ACC112 (cell line): ENCODE data around the gene CHMP4A.

Experiments used
- H2AFZ ChIP-seq: fragments of 200-600 bp; sonication (generic); one replicate; pipeline ENCODE4 v1.6.0; 2017; ENCODE audit warnings: antibody characterized with exemption, low read length; ENCODE audit not compliant: unreplicated experiment
- H3K27ac ChIP-seq: fragments of 200-600 bp; sonication (generic); 2 replicates; pipeline ENCODE4 v1.5.1; 2014; ENCODE audit warnings: low read depth, mild to moderate bottlenecking, antibody characterized with exemption, low read length, moderate library complexity
- H3K27me3 ChIP-seq: fragments of 200-600 bp; sonication (generic); 2 replicates; pipeline ENCODE4 v1.6.1; 2014; ENCODE audit warnings: mild to moderate bottlenecking, antibody characterized with exemption, low read length, moderate library complexity, mixed read lengths; ENCODE audit not compliant: insufficient read depth
- H3K36me3 ChIP-seq: fragments of 200-600 bp; sonication (generic); 2 replicates; pipeline ENCODE4 v1.6.1; 2016; ENCODE audit warnings: mild to moderate bottlenecking, antibody characterized with exemption, low read length, moderate library complexity, mixed read lengths; ENCODE audit not compliant: insufficient read depth
- H3K4me1 ChIP-seq: fragments of 200-600 bp; sonication (generic); one replicate; pipeline ENCODE4 v1.6.1; 2016; ENCODE audit warnings: low read length, mixed read lengths; ENCODE audit not compliant: insufficient read depth, unreplicated experiment, control insufficient read depth
- H3K4me3 ChIP-seq: fragments of 200-600 bp; sonication (generic); 2 replicates; pipeline ENCODE4 v1.5.1; 2014; ENCODE audit warnings: mild to moderate bottlenecking, low read depth, low read length
- H3K79me2 ChIP-seq: fragments of 200-600 bp; sonication (generic); one replicate; pipeline ENCODE4 v1.6.0; 2016; ENCODE audit warnings: low read length; ENCODE audit not compliant: control insufficient read depth, unreplicated experiment, insufficient read depth

CHMP4A gene

GRCh38 chr14:24159777-24160498, 53.4 kb downstream of the CHMP4A start:
- H3K4me3 ChIP-seq: no peak overlapping the region
- H3K27me3 ChIP-seq: no peaks in the 10 kb centered on the region
- H3K36me3 ChIP-seq: peaks cover 34% of the 10 kb centered on the region
- H3K27ac ChIP-seq: peak overlapping the region; percentile 96
- peaks cover 34% of the 10 kb centered on the region for H3K79me2 ChIP-seq
- H2AFZ ChIP-seq: no peak overlapping the region
- peaks cover 22% of the 10 kb centered on the region for H3K4me1 ChIP-seq
